ENCODE results near the gene GDI2. TPM values are rescaled to one million over a fixed set of nuclear protein-coding genes. Genes with fewer than 3 reads are reported as not detected.

The GDI2 gene
- total RNA-seq, 6 experiments from 2014 or later, result 116 to 228 (median 128) TPM

- ATAC-seq (peak; percentile 23 to 36 (median 28)), DNase-seq (no peak)
- no peaks in the 10 kb centered on the region for H3K36me3 ChIP-seq
- H3K27ac ChIP-seq, result peak overlapping the region; percentile 89 to 97 (median 94)
- H3K4me1 ChIP-seq, result peaks cover 0 to 46% (median 3%) of the 10 kb centered on the region in 4 donors
- 1% methylated on average over 20 of the region's 29 CpGs for WGBS (ENCODE audit: insufficient coverage, low coverage, low lambda C conversion rate, missing lambda C conversion rate)
- no peak for TF ChIP-seq POLR2A (IDR thresholded peaks at IDR 0.05)
- TF ChIP-seq CTCF (IDR thresholded peaks at IDR 0.05), result no peak
- intact Hi-C loops (cut with DNase I), result no loop called here
- no peaks in the 10 kb centered on the region for H3K27me3 ChIP-seq
- no peaks in the 10 kb centered on the region for H3K9me3 ChIP-seq
- peak overlapping the region; percentile 61 to 99 (median 69) for H3K4me3 ChIP-seq
These were observed 218 bp downstream of the GDI2 start for GRCh38 chr10:5813091-5813340.

GRCh38 chr10:5812283-5813090 is 747 bp downstream of the GDI2 start:
- DNase-seq, result peak; percentile 61 to 75 (median 72)

GRCh38 chr10:5811387-5811821 is 1.8 kb downstream of the GDI2 start:
- Histone ChIP-seq H3K36me3 (no peaks in the 10 kb centered on the region), H3K4me1 (peaks cover 0 to 62% (median 10%) of the 10 kb centered on the region in 4 donors), H3K4me3 (peak overlapping the region; percentile 61 to 99 (median 69)), H3K9me3 (no peaks in the 10 kb centered on the region), H3K27ac (peak overlapping the region in 1 of 3 donors; percentile 89), H3K27me3 (no peaks in the 10 kb centered on the region)
- DNase-seq (no peak), ATAC-seq (no peak)
- intact Hi-C loops (cut with DNase I), result no loop called here
- 2% methylated on average over 6 of the region's 6 CpGs for WGBS (ENCODE audit: insufficient coverage, low coverage, low lambda C conversion rate, missing lambda C conversion rate)
- TF ChIP-seq CTCF (IDR thresholded peaks at IDR 0.05), result no peak
- TF ChIP-seq POLR2A (IDR thresholded peaks at IDR 0.05), result no peak

More at GRCh38 chr10:5812283-5813090, 747 bp downstream of the GDI2 start:
- intact Hi-C loops (cut with DNase I), result no loop called here
- Histone ChIP-seq H3K4me1 (peaks cover 0 to 51% (median 4%) of the 10 kb centered on the region in 4 donors), H3K4me3 (peak overlapping the region; percentile 61 to 99 (median 69)), H3K27ac (peak overlapping the region; percentile 89 to 97 (median 94)), H3K36me3 (no peaks in the 10 kb centered on the region), H3K9me3 (no peaks in the 10 kb centered on the region), H3K27me3 (no peaks in the 10 kb centered on the region)
- TF ChIP-seq POLR2A (IDR thresholded peaks at IDR 0.05) (no peak), CTCF (IDR thresholded peaks at IDR 0.05) (no peak)
- peak; percentile 18 to 58 (median 44) for ATAC-seq
- 0% methylated on average over 31 of the region's 49 CpGs for WGBS (ENCODE audit: insufficient coverage, low coverage, low lambda C conversion rate, missing lambda C conversion rate)

DNA sequence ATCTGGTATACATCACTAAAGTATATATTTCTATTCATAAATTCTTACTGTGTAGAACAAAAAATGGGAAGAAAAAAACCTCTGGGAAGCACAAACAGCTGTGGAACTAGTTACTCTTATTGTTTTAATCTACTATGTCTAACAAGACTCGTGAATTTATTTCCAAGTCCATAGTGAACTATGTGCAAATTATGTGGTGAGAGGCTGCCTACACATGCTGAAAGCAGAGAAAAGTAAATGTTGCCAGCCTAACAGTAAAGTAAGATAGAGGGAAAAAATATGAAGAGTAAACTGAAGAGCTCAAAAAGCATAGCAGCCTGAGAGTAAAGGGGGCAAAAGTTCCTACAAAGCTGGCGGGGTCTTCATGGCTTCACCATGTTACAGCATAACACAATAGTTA is 3.0 kb downstream of the GDI2 start:
- Histone ChIP-seq H3K4me3 (no peak overlapping the region), H3K4me1 (peaks cover 0 to 62% (median 10%) of the 10 kb centered on the region in 4 donors), H3K9me3 (no peaks in the 10 kb centered on the region), H3K36me3 (no peaks in the 10 kb centered on the region), H3K27ac (no peak overlapping the region), H3K27me3 (no peaks in the 10 kb centered on the region)
- 47% methylated on average over 2 of the region's 2 CpGs for WGBS (ENCODE audit: insufficient coverage, low coverage, low lambda C conversion rate, missing lambda C conversion rate)
- ATAC-seq (no peak), DNase-seq (no peak)
- intact Hi-C loops (cut with DNase I), result no loop called here
- TF ChIP-seq CTCF (IDR thresholded peaks at IDR 0.05) (no peak), POLR2A (IDR thresholded peaks at IDR 0.05) (no peak)

All from right lobe of liver (tissue), 6 donors.